Stimulated activated CD8-positive, alpha-beta memory T cell treated with anti-CD3 and anti-CD28 coated beads, Interleukin-4, amount 100 ng/mL, for 24 hours (primary cell): ENCODE data around the gene LAMP1.
"Not testable (repeated sequence)": the region's sequence is repeated elsewhere in the genome, so short reads cannot be mapped to it uniquely, and the experiment has no call there.

Experiments
- DNase-seq: peaks from one replicate; pipeline ENCODE4 v3.0.0-alpha.2; 2020; ENCODE audit warnings: low read depth

LAMP1 gene

DNA sequence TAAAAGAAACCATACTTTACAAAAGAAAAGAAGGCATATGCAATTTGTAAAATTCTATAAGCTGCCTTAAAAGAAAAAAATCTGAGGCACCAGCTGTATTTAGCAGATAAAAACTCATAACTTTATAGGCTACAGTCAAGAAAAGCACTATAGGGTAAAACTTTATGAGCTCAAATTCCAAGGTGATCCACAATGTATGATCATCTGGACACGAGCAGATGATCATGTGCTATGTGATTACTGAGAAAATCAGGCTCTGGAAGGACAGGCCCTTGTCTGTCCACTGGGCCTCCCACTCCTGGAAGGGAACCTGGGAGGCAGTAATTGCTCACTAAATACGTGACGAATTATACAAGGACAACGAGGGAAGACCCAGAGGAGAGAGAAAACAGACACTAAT lies 59.6 kb downstream of the LAMP1 start:
- no peak for DNase-seq

- no peak for DNase-seq
These were observed 60.5 kb downstream of the LAMP1 start for GRCh38 chr13:113357529-113357928.

- DNase-seq = no peak
These were observed 61.7 kb downstream of the LAMP1 start for GRCh38 chr13:113358653-113359190.

GRCh38 chr13:113359571-113359970 lies 62.5 kb downstream of the LAMP1 start:
- DNase-seq = no peak

- no peak for DNase-seq
These were observed 63.4 kb downstream of the LAMP1 start for GRCh38 chr13:113360446-113360845.

DNA sequence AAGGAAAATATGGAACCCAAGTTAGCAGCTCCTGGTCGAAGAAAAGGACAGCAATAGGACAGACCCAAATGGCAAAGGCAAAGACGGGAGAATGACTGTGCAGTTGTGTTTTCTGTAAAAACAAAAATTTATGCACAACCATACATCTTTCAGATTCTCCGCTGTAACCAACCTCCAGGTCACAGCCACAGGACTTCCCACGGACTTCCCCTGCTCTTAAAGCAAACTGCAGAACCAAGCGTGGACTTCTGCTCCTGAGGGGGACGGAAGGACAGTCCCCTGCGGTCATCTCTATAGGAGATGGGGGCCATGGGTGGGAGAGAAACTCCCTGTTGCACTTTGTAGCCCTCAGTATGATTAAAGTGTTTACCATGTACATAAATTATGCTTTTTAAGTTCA lies 64.4 kb downstream of the LAMP1 start:
- no peak for DNase-seq

GRCh38 chr13:113364311-113364889 lies 67.4 kb downstream of the LAMP1 start:
- no peak for DNase-seq

DNA sequence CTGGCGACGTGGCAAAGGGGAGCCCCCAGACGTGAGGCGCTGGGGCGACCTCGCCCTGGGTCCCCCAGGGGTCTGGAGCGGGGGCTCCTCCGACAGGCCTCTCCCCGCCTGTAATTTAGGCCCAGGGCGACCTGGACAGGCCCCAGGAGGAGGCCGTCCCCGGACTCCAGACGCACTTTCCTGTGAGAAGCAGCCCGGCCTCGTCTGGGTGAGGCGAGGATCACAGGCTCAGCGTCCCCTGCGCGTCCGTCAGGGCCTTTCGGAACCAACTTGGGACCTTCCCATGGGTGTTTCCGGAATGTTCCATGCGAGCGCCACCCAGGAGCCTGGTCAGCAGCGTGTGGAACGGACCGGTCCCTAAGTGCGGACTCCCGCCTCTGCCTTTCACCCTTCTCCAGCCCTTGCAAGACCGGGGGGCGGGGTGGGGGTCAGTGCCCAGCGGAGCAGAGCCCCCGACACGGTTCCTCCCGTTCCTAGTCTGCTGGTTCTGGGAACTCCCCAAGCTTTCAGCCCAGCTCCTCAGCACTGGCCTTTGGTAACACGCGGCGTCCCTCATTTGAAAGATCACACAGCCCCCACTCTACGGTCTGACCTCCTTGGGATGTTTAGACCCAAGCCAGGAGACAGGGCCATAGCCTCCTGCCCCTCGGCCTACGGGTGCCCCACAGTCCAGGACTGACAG lies 68.0 kb downstream of the LAMP1 start:
- DNase-seq = no peak

- DNase-seq = no peak
These were observed 68.5 kb downstream of the LAMP1 start for GRCh38 chr13:113365583-113365970.

GRCh38 chr13:113365971-113366588 lies 69.0 kb downstream of the LAMP1 start:
- DNase-seq = no peak

DNA sequence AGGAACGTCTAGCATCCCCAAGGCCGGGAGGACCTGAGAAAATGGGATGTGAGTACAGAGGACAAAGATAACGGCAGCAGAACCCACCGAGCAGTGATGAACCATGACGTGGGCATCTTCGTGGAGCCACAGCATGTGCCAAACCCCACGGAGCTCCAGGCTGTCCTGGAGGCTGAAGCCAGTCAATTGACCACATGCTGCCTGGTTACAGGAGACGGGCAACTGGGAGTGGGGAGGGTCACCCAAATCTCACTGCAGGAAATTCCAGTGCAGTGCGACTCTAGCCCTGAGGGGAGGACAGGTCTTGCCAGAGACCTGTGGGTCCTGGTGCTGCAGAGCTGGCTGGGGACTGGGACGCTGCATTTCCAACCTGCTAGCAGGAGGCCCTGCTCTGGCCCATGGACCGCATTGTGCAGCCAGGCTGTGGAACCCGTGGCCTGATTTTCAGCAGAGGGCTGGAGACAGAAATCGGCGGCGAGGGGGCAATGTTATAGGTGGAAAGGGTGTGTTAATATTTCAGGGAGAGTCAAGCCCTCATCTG lies 70.1 kb downstream of the LAMP1 start:
- DNase-seq = no peak

DNA sequence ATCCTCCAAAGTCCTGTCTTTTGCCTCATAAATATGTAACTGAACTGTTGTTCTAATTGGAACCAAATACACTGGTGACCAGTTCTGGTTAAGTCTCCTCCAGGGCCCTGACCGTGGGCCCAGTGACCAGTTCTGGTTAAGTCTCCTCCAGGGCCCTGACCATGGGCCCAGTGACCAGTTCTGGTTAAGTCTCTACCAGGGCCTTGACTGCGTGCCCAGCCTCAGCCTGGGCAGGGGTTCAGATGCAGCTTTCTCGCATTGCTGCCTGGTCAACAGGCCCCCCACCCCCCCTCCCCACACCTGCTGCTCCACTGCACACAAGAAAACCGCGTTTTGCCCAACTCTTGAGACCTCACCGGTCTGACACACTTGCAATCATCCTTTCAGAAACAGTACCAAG lies 70.7 kb downstream of the LAMP1 start:
- no peak for DNase-seq

GRCh38 chr13:113368353-113368752 lies 71.3 kb downstream of the LAMP1 start:
- not testable (repeated sequence) for DNase-seq

DNA sequence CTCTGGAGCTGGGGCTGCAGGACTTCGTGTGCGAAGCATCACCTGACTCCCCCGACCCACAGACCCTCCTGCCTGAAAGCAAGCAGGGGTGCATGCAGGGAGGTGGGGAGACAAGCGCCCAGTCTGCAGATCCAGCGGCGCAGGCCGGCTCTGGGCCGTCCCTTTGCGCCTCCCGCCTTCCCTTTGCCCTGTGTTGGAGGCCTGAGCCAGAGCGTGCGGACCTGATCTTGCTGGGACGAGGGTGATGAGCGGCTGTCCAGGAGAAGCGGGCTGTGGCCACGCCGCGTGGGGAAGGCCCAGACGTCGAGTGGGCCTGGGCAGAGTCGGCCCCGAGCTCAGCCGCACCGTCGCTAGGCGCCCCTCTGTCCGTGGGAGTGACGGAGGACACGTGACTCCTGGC lies 72.2 kb downstream of the LAMP1 start:
- DNase-seq = no peak

DNA sequence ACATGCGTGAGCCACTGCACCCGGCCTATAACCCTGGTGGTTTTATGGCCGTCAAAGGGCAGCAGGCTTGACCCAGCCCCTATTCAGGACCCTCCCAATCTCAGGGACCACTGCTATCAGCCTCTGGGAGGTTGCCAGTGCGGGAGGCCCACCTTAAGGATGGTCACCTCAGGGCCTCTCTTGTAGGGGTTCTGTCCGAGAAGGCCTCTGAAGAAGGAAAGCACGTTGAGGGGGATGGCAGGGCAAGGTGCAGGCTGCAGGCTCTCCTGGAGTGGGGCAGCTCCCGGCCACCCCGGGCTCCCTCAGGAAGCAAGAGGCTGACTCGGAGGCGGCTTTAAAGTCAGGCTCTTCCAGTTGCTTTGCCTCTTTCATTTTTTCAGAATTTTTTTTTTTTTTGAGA lies 72.8 kb downstream of the LAMP1 start:
- no peak for DNase-seq

- no peak for DNase-seq
These were observed 74.0 kb downstream of the LAMP1 start for GRCh38 chr13:113371061-113371460.

DNA sequence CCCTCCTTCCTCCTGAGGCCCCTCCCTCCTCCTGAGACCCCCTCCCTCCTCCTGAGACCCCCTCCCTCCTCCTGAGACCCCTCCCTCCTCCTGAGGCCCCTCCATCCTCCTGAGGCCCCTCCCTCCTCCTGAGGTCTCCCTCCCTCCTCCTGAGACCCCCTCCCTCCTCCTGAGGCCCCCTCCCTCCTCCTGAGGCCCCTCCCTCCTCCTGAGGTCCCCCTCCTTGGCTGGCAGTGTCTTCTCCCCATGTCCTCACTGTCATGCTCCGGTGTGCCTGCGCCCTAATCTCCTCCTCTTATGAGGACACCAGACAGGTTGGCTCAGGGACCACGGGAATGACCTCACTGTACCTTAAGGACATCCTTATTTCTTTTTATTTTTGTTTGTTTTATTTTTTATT lies 74.7 kb downstream of the LAMP1 start:
- not testable (repeated sequence) for DNase-seq
